ENCODE measurements around the gene FBLN7.

Gene FBLN7, protein sequence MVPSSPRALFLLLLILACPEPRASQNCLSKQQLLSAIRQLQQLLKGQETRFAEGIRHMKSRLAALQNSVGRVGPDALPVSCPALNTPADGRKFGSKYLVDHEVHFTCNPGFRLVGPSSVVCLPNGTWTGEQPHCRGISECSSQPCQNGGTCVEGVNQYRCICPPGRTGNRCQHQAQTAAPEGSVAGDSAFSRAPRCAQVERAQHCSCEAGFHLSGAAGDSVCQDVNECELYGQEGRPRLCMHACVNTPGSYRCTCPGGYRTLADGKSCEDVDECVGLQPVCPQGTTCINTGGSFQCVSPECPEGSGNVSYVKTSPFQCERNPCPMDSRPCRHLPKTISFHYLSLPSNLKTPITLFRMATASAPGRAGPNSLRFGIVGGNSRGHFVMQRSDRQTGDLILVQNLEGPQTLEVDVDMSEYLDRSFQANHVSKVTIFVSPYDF

GRCh38 chr2:112138159-112139032 is at the start of gene FBLN7:
FBLN7 (plus strand) TSS chr2:112138385; CDS start chr2:112138656, 271 bp downstream.
- peak within 1 kb of the TSS; percentile 52 to 53 for H3K4me3 ChIP-seq (replicated peaks in 1 of 2; ENCODE audit: low read depth in 2 of 2, low read length in 2 of 2)
- DNase-seq (ENCODE audit: low read depth in 2 of 2), result peak; percentile 23 to 27
- TF ChIP-seq CTCF (IDR thresholded peaks at IDR 0.05; ENCODE audit: low read depth, low read length), result no peak

GRCh38 chr2:112089375-112089774 is 48.8 kb upstream of the FBLN7 start:
- DNase-seq (ENCODE audit: low read depth in 2 of 2), result no peak
- H3K4me3 ChIP-seq (replicated peaks in 1 of 2; ENCODE audit: low read depth in 2 of 2, low read length in 2 of 2), result no peak overlapping the region
- TF ChIP-seq CTCF (IDR thresholded peaks at IDR 0.05; ENCODE audit: low read depth, low read length), result no peak

- TF ChIP-seq CTCF (IDR thresholded peaks at IDR 0.05; ENCODE audit: low read depth, low read length), result no peak
- DNase-seq (ENCODE audit: low read depth in 2 of 2), result peak; percentile 75 to 80
- H3K4me3 ChIP-seq (replicated peaks in 1 of 2; ENCODE audit: low read depth in 2 of 2, low read length in 2 of 2), result no peak overlapping the region
Observed at GRCh38 chr2:112092286-112093041, 45.7 kb upstream of the FBLN7 start.

DNA sequence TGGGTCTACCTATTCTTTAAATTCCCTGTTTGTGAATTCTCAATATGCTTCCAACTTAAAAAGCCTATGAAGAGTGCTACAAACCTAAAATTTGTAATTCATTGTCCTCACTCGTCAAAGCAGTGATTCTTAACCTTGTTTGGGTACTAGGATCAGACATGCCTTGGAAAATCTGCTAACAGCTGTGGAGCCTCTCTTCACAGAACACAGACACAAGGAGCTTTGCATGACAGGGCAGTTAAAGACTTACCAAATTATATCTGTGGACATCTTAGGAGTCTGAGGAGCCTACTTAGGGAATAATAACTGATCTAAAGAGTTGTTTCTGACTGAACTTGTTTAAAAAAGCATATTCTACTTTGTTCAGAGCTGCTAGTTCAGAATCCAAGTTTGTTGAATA is 45.0 kb upstream of the FBLN7 start:
- no peak for TF ChIP-seq CTCF (IDR thresholded peaks at IDR 0.05; ENCODE audit: low read depth, low read length)
- peak in 1 of 2 donors; percentile 17 for DNase-seq (ENCODE audit: low read depth in 2 of 2)
- no peak overlapping the region for H3K4me3 ChIP-seq (replicated peaks in 1 of 2; ENCODE audit: low read depth in 2 of 2, low read length in 2 of 2)

GRCh38 chr2:112095681-112096080 is 42.5 kb upstream of the FBLN7 start:
- TF ChIP-seq CTCF (IDR thresholded peaks at IDR 0.05; ENCODE audit: low read depth, low read length), result no peak
- DNase-seq (ENCODE audit: low read depth in 2 of 2), result no peak
- H3K4me3 ChIP-seq (replicated peaks in 1 of 2; ENCODE audit: low read depth in 2 of 2, low read length in 2 of 2), result no peak overlapping the region

DNA sequence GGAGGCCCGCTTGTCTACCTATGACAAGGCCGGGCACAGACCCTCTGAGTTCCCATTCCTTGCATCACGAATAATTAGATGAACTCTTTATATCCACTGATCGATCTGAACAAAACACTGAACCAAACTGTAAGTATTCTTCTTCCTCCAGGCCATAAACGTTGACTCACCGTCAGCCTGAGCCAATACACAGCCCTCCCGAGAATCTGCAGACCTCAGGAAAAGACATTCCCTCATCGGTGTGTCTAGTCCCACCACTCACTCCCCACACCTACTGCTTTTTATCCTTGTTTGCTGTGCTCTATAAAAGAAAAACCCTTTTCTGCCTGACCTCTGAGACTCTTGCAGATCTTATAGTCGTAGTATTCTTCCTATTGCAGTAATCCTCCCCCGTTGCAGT is 42.1 kb upstream of the FBLN7 start:
- no peak for TF ChIP-seq CTCF (IDR thresholded peaks at IDR 0.05; ENCODE audit: low read depth, low read length)
- H3K4me3 ChIP-seq (replicated peaks in 1 of 2; ENCODE audit: low read depth in 2 of 2, low read length in 2 of 2), result no peak overlapping the region
- DNase-seq (ENCODE audit: low read depth in 2 of 2), result no peak
